GM12878 (cell line): ENCODE data around the gene CCL4. TPM values are rescaled to one million over a fixed set of nuclear protein-coding genes. Genes with fewer than 3 reads are reported as not detected.

ENCODE experiments used
- ATAC-seq: fragments of 200-7000 bp; cut with Tn5 transposase; 3 replicates; pipeline ENCODE4 v1.9.1; 2020; ENCODE audit warnings: mild to moderate bottlenecking, moderate library complexity
- BruUV-seq: library from RNA; stranded (reverse); fragments of 400-500 nt; replicated peaks from 2 replicates; lab custom pipeline; 2021; lab: Mats Ljungman, UMichigan
- CTCF ChIA-PET: fragments of 300-600 bp; sonication (Branson Sonifier 250); formaldehyde crosslinking; extraction: SDS; loops from one replicate; lab custom pipeline; 2021; ENCODE audit warnings: inconsistent platforms; lab: Yijun Ruan, JAX
- POLR2A ChIA-PET: fragments of 350-600 bp; formaldehyde crosslinking; extraction: SDS; loops from one replicate; lab custom pipeline; 2021; ENCODE audit warnings: inconsistent platforms; lab: Charles Lee
- RAD21 ChIA-PET: fragments of 300-600 bp; sonication (Branson Sonifier 250); formaldehyde crosslinking; loops from one replicate; lab custom pipeline; 2023; ENCODE audit warnings: antibody characterized with exemption; ENCODE audit not compliant: unreplicated experiment; lab: Charles Lee
- SMC1A ChIA-PET: fragments of 300-600 bp; sonication (Branson Sonifier 250); formaldehyde crosslinking; loops from one replicate; lab custom pipeline; 2023; ENCODE audit not compliant: unreplicated experiment, uncharacterized antibody; lab: Charles Lee
- DNase-seq: peaks from one replicate; pipeline ENCODE4 v3.0.0-alpha.2; 2011; ENCODE audit warnings: low read depth, low spot score
- FAIRE-seq: peaks from 3 replicates; lab custom pipeline; 2011; peaks lifted over from hg19 to GRCh38; lab: Jason Lieb, UNC
- H2AFZ ChIP-seq: 2 replicates; pipeline ENCODE4 v1.6.0; 2011; ENCODE audit warnings: low read depth, low read length, control low read depth; ENCODE audit not compliant: control insufficient read depth
- H3K27ac ChIP-seq: 2 replicates; pipeline ENCODE4 v1.5.1; 2011; ENCODE audit warnings: control low read depth; ENCODE audit not compliant: control insufficient read depth, insufficient read depth
- H3K27me3 ChIP-seq, 2 experiments: replicated peaks in 1 of 2; 2 replicates each; pipeline versions ENCODE4 v1.6.0 to v1.6.1; 2011; ENCODE audit warnings: low read length in 1 of 2; ENCODE audit not compliant: control insufficient read depth in 2 of 2, insufficient read depth in 2 of 2
- H3K36me3 ChIP-seq, 2 experiments: 2 replicates each; pipeline ENCODE4 v1.5.1; 2011; ENCODE audit warnings: low read length in 1 of 2; ENCODE audit not compliant: control insufficient read depth in 2 of 2, insufficient read depth in 2 of 2
- H3K4me1 ChIP-seq: 2 replicates; pipeline ENCODE4 v1.6.1; 2011; ENCODE audit warnings: mild to moderate bottlenecking, low read length, moderate library complexity, mixed read lengths; ENCODE audit not compliant: control insufficient read depth, insufficient read depth
- H3K4me2 ChIP-seq: 2 replicates; pipeline ENCODE4 v1.6.0; 2011; ENCODE audit warnings: control low read depth; ENCODE audit not compliant: control insufficient read depth, insufficient read depth
- H3K4me3 ChIP-seq: fragments of 200-600 bp; sonication (generic); 2 replicates; pipeline ENCODE4 v1.5.1; 2016
- H3K79me2 ChIP-seq: 2 replicates; pipeline ENCODE4 v1.6.0; 2011; ENCODE audit warnings: low read length; ENCODE audit not compliant: control insufficient read depth, insufficient read depth
- H3K9ac ChIP-seq: 2 replicates; pipeline ENCODE4 v1.8.0; 2011; ENCODE audit warnings: low read length, control low read depth, mixed read lengths; ENCODE audit not compliant: control insufficient read depth, insufficient read depth
- H3K9me3 ChIP-seq: replicated peaks from 3 replicates; pipeline ENCODE4 v1.5.1; 2011; ENCODE audit warnings: mild to moderate bottlenecking, low read length; ENCODE audit not compliant: control insufficient read depth, insufficient read depth
- H4K20me1 ChIP-seq: 2 replicates; pipeline ENCODE4 v1.6.0; 2011; ENCODE audit not compliant: control insufficient read depth, insufficient read depth
- ATF2 ChIP-seq: IDR thresholded peaks from 2 replicates; pipeline ENCODE4 v1.6.1; 2012; ENCODE audit warnings: low read length, inconsistent platforms
- BCL3 ChIP-seq: IDR thresholded peaks from 2 replicates; pipeline ENCODE4 v1.6.1; 2011; ENCODE audit warnings: borderline replicate concordance, low read depth, mild to moderate bottlenecking, moderate library complexity, low read length; ENCODE audit not compliant: insufficient read depth, poor library complexity, severe bottlenecking
- BHLHE40 ChIP-seq, 2 experiments: fragments of 450-650 bp in 1 of 2; IDR thresholded peaks; 2 replicates each; pipeline ENCODE4 v1.6.1; 2011 to 2017; ENCODE audit warnings: low read depth in 2 of 2, borderline replicate concordance in 1 of 2, improper control_type of control experiment in 1 of 2, low read length in 1 of 2, mild to moderate bottlenecking in 1 of 2
- CHD1 ChIP-seq: IDR thresholded peaks from 2 replicates; pipeline ENCODE4 v1.6.1; 2012; ENCODE audit warnings: low read depth, low read length, improper control_type of control experiment
- CUX1 ChIP-seq: IDR thresholded peaks from 2 replicates; pipeline ENCODE4 v1.6.1; 2012; ENCODE audit warnings: improper control_type of control experiment, low read depth, low read length; ENCODE audit not compliant: insufficient replicate concordance
- ESRRA ChIP-seq: IDR thresholded peaks from 2 replicates; pipeline ENCODE4 v1.6.1; 2012; ENCODE audit warnings: mild to moderate bottlenecking, low read length, improper control_type of control experiment
- ETV6 ChIP-seq, 2 experiments: fragments of 450-650 bp in 1 of 2; IDR thresholded peaks in 1 of 2; conservative IDR thresholded peaks in 1 of 2; 2 replicates each; pipeline ENCODE4 v1.6.1; 2014; ENCODE audit warnings: antibody characterized with exemption in 1 of 2, borderline replicate concordance in 1 of 2, low read depth in 1 of 2, mild to moderate bottlenecking in 1 of 2, moderate library complexity in 1 of 2
- GABPA ChIP-seq: IDR thresholded peaks from 2 replicates; pipeline ENCODE4 v1.6.1; 2014; ENCODE audit warnings: antibody characterized with exemption, low read depth, mild to moderate bottlenecking, inconsistent platforms
- KLF5 ChIP-seq: fragments of 450-650 bp; IDR thresholded peaks from 2 replicates; pipeline ENCODE4 v1.6.1; 2014; ENCODE audit warnings: mild to moderate bottlenecking; ENCODE audit not compliant: partially characterized antibody
- NFYB ChIP-seq: IDR thresholded peaks from 2 replicates; pipeline ENCODE4 v1.6.1; 2011; ENCODE audit warnings: low read depth, mild to moderate bottlenecking, low read length, improper control_type of control experiment, moderate library complexity; ENCODE audit not compliant: insufficient read depth
- POLR2A ChIP-seq: IDR thresholded peaks from 2 replicates; pipeline ENCODE4 v1.6.1; 2011; ENCODE audit warnings: low read depth, mild to moderate bottlenecking, low read length
- RAD51 ChIP-seq: fragments of 450-650 bp; IDR thresholded peaks from 2 replicates; pipeline ENCODE4 v1.6.1; 2016; ENCODE audit warnings: moderate library complexity, mild to moderate bottlenecking, inconsistent platforms
- RELA ChIP-seq: fragments of 450-650 bp; IDR thresholded peaks from 2 replicates; pipeline ENCODE4 v1.8.0; 2014; ENCODE audit warnings: borderline replicate concordance; ENCODE audit not compliant: partially characterized antibody
- RUNX3 ChIP-seq: IDR thresholded peaks from 2 replicates; pipeline ENCODE4 v1.6.1; 2012; ENCODE audit warnings: low read length, inconsistent platforms
- SMARCA5 ChIP-seq: fragments of 450-650 bp; IDR thresholded peaks from 2 replicates; pipeline ENCODE4 v1.6.1; 2017; ENCODE audit warnings: mild to moderate bottlenecking
- SREBF2 ChIP-seq: IDR thresholded peaks from 2 replicates; pipeline ENCODE4 v1.6.1; 2012; ENCODE audit warnings: mild to moderate bottlenecking, low read length
- STAT3 ChIP-seq: IDR thresholded peaks from 2 replicates; pipeline ENCODE4 v1.6.1; 2011; ENCODE audit warnings: low read depth, low read length, improper control_type of control experiment
- YY1 ChIP-seq: IDR thresholded peaks from 2 replicates; pipeline ENCODE4 v1.6.1; 2011; ENCODE audit warnings: low read depth, mild to moderate bottlenecking, low read length
- WGBS: methylation state at CpG from one replicate; pipeline ENCODE4 v1.1.6; 2016; ENCODE audit warnings: low lambda C conversion rate; ENCODE audit not compliant: insufficient replicate concordance, insufficient coverage; ENCODE audit errors: missing lambda C conversion rate; 5-methylcytosine and 5-hydroxymethylcytosine counted together
- in situ Hi-C: fragments of 300-500 bp; cut with MboI; formaldehyde crosslinking; loops from 9 replicates; pipeline ENCODE4 v1.14.3; 2018; ENCODE audit warnings: mixed read lengths
- intact Hi-C: fragments of 100-400 bp; cut with micrococcal nuclease; formaldehyde crosslinking; loops from one replicate; pipeline ENCODE4 v1.14.2; 2022; ENCODE audit not compliant: unreplicated experiment
- polyA plus RNA-seq, 11 experiments: library from polyadenylated mRNA; depleted of rRNA in 4 of 11; unstranded in 6 of 11; stranded (reverse) in 5 of 11; fragments of >200 nt; fragmentation: Nextera tagmentation in 4 of 11; fragmentation: Illumina TruSeq in 1 of 11; extraction: Ambion mirVana in 4 of 11; extraction: Trizol in 1 of 11; gene quantifications; 1 replicate in 1 of 11; 2 replicates in 10 of 11; pipeline versions ENCODE4 v1.2.1 to v1.2.3, GENCODE V29; 2011 to 2016; ENCODE audit warnings: inconsistent platforms in 2 of 11, missing spikeins in 2 of 11, low read depth in 1 of 11
- total RNA-seq, 4 experiments: library from RNA; depleted of rRNA in 3 of 4; stranded (reverse); fragments of >200 nt in 3 of 4; fragmentation: Illumina TruSeq in 1 of 4; extraction: Trizol in 1 of 4; gene quantifications; 2 replicates each; pipeline versions ENCODE4 v1.2.1 to v1.2.3, GENCODE V29; 2013 to 2021

CCL4 gene
- total and polyA plus RNA-seq, 10 of the 15 experiments (the other 5 are each of a cell fraction or from before 2014, with no cell fraction given): 18.7 to 741 (median 79.4) TPM

- DNase-seq: no peak
- ChIA-PET SMC1A (interaction anchor here (1.0 to 9.0 kb wide), 6 partner anchors 8 to 145 kb away, joined by 3 to 128 read pairs (median 4); no protein-coding TSS in a partner anchor), CTCF (interaction anchor here (1.1 to 1.3 kb wide), 3 partner anchors 9 to 25 kb away, joined by 3 to 4 read pairs (median 3); no protein-coding TSS in a partner anchor), RAD21 (interaction anchor here (2.3 kb wide), 1 partner anchor 26 kb away, joined by 4 read pairs; no protein-coding TSS in a partner anchor), POLR2A (interaction anchor here (1.3 kb wide), 1 partner anchor 9 kb away, joined by 5 read pairs; no protein-coding TSS in a partner anchor)
- H3K4me1 ChIP-seq: peaks cover 22% of the 10 kb centered on the region
- H2AFZ ChIP-seq: no peak overlapping the region
- no peak overlapping the region for H3K4me3 ChIP-seq
- H3K27ac ChIP-seq: no peak overlapping the region
- intact Hi-C loops: no loop called here
- no peak overlapping the region for H3K4me2 ChIP-seq
- FAIRE-seq: no peak
- no peaks in the 10 kb centered on the region for H3K27me3 ChIP-seq
- in situ Hi-C loops: no loop called here
- H4K20me1 ChIP-seq: no peaks in the 10 kb centered on the region
- peaks cover 18% of the 10 kb centered on the region for H3K9me3 ChIP-seq
- ATAC-seq: no peak
- TF ChIP-seq ATF2: no peak
- no peak for TF ChIP-seq CUX1
- TF ChIP-seq SREBF2: no peak
- TF ChIP-seq BCL3: no peak
- TF ChIP-seq RUNX3: no peak
- no peak for TF ChIP-seq RELA
- TF ChIP-seq YY1: no peak
- no peak for TF ChIP-seq ESRRA
- no peak for TF ChIP-seq SMARCA5
- TF ChIP-seq KLF5: no peak
- TF ChIP-seq STAT3: no peak
- TF ChIP-seq ETV6 (conservative IDR thresholded peaks at IDR 0.05 in 1 of 2, IDR thresholded peaks at IDR 0.05 in 1 of 2; ENCODE audit: borderline replicate concordance in 1 of 2, low read depth in 1 of 2): no peak
- TF ChIP-seq POLR2A: no peak
- TF ChIP-seq NFYB: no peak
- TF ChIP-seq GABPA: no peak
- no peak for TF ChIP-seq CHD1
- TF ChIP-seq BHLHE40 (IDR thresholded peaks at IDR 0.05; ENCODE audit: borderline replicate concordance in 1 of 2, low read depth in 2 of 2, low read length in 1 of 2): no peak
- no peak for TF ChIP-seq RAD51
- TF ChIP-seq, all 136 proteins: peak for 0
- Histone ChIP-seq H3K36me3 (no peaks in the 10 kb centered on the region), H3K9ac (no peak overlapping the region), H3K79me2 (no peaks in the 10 kb centered on the region)
- no TSS peak for BruUV-seq
- WGBS: 38% methylated on average over 2 of the region's 2 CpGs
Observed at GRCh38 chr17:36123431-36123830, 19.8 kb downstream of the CCL4 start.
